Psoas muscle (tissue), 8 donors: ENCODE data around the gene IBA57. TPM values are rescaled to one million over a fixed set of nuclear protein-coding genes. Genes with fewer than 3 reads are reported as not detected.

Experiments used
- ATAC-seq, 4 donors: fragments of 200-7000 bp; cut with Tn5 transposase; one replicate each; pipeline ENCODE4 v1.9.1; 2020; ENCODE audit warnings: moderate library complexity in 3 of 4, mild to moderate bottlenecking in 2 of 4
- DNase-seq, 2 donors: peaks; one replicate each; pipeline ENCODE4 v3.0.0-alpha.2; 2020
- H3K27ac ChIP-seq: fragments of 200-600 bp; one replicate; pipeline ENCODE4 v1.8.0; 2022
- H3K27me3 ChIP-seq, 3 donors: fragments of 200-600 bp in 1 of 3; one replicate each; pipeline versions ENCODE4 v1.6.1 to v1.8.0; 2013 to 2022; ENCODE audit warnings: low read length in 2 of 3, mild to moderate bottlenecking in 2 of 3, moderate library complexity in 1 of 3; ENCODE audit not compliant: insufficient read depth in 3 of 3
- H3K36me3 ChIP-seq, 2 donors: fragments of 200-600 bp in 1 of 2; one replicate each; pipeline versions ENCODE4 v1.6.1 to v1.8.0; 2013 to 2022; ENCODE audit warnings: low read depth in 1 of 2, mild to moderate bottlenecking in 1 of 2, moderate library complexity in 1 of 2; ENCODE audit not compliant: insufficient read depth in 1 of 2
- H3K4me1 ChIP-seq: fragments of 200-600 bp; one replicate; pipeline ENCODE4 v1.8.0; 2022
- H3K4me3 ChIP-seq: fragments of 200-600 bp; one replicate; pipeline ENCODE4 v1.8.0; 2022; ENCODE audit warnings: mild to moderate bottlenecking
- H3K9me3 ChIP-seq: fragments of 200-600 bp; one replicate; pipeline ENCODE4 v1.8.0; 2022
- CTCF ChIP-seq: fragments of 200-600 bp; IDR thresholded peaks from one replicate; pipeline ENCODE4 v1.8.0; 2022; ENCODE audit warnings: antibody characterized with exemption
- WGBS, 3 donors: extraction: QIAGEN DNeasy Blood & Tissue Kit; methylation state at CpG; one replicate each; pipeline versions ENCODE4 v1.1.6 to v1.1.7; 2013; 5-methylcytosine and 5-hydroxymethylcytosine counted together
- intact Hi-C, 2 donors: fragments of 100-400 bp; cut with DNase I; formaldehyde crosslinking; loops; one replicate each; pipeline versions ENCODE4 v1.11.0 to v1.14.2; 2022
- polyA plus RNA-seq, 3 donors: library from polyadenylated mRNA; stranded (reverse); fragments of 200-250 nt; gene quantifications; one replicate each; pipeline ENCODE4 v1.2.3, GENCODE V29; 2013
- total RNA-seq, 4 donors: library from RNA; stranded (reverse); fragmentation: NEBNext Ultra II Directional in 2 of 4; extraction: Animal tissue kit (Norgen Biotek cat#: 25700) in 2 of 4; gene quantifications; one replicate each; pipeline versions ENCODE4 v1.2.1 to v1.2.4, GENCODE V29; 2021 to 2023
- donor health status: healthy with polysubstance abuse.
- donor health status: DM: no; HTN: no; CAD: no; lungs with moderate emphysema.
- donor health status: Bipolar disorder and iron deficiency.
- donor health status: healthy.
- donor health status: DM: yes; HTN: yes; CAD: no.
- donor health status: DM: no; HTN: no; CAD: no.
- donor health status: DM: no; HTN: no; CAD: no.
- donor health status: DM: yes; HTN: yes; CAD: no.

IBA57 gene
- total and polyA plus RNA-seq, 7 donors: 7.7 to 26.2 (median 15.1) TPM

- DNase-seq (no peak), ATAC-seq (no peak)
- Histone ChIP-seq H3K9me3 (no peaks in the 10 kb centered on the region), H3K36me3 (no peaks in the 10 kb centered on the region), H3K4me1 (peaks cover 23% of the 10 kb centered on the region), H3K27ac (no peak overlapping the region), H3K27me3 (no peaks in the 10 kb centered on the region), H3K4me3 (no peak overlapping the region)
- no peak for TF ChIP-seq CTCF
- intact Hi-C loops: no loop called here
- WGBS, 3 donors: 77 to 82% (median 80%) methylated on average over 14 of the region's 14 CpGs
These were observed 24.6 kb downstream of the IBA57 start for GRCh38 chr1:228190182-228190581.

- H3K36me3 ChIP-seq: no peaks in the 10 kb centered on the region
- H3K4me1 ChIP-seq: peaks cover 23% of the 10 kb centered on the region
- DNase-seq (no peak), ATAC-seq (no peak)
- TF ChIP-seq CTCF: no peak
- no peak overlapping the region for H3K4me3 ChIP-seq
- 90 to 95% (median 93%) methylated on average over 5 of the region's 5 CpGs for WGBS, 3 donors
- no peaks in the 10 kb centered on the region for H3K9me3 ChIP-seq
- peak overlapping the region; percentile 91 for H3K27ac ChIP-seq
- no peaks in the 10 kb centered on the region for H3K27me3 ChIP-seq
- intact Hi-C loops: no loop called here
These were observed 25.2 kb downstream of the IBA57 start for GRCh38 chr1:228190778-228191177.

- intact Hi-C loops: no loop called here
- DNase-seq: no peak
- WGBS, 3 donors: 72 to 85% (median 80%) methylated on average over 3 of the region's 3 CpGs
- H3K9me3 ChIP-seq: peaks cover 7% of the 10 kb centered on the region
- ATAC-seq: no peak
- no peaks in the 10 kb centered on the region for H3K27me3 ChIP-seq
- no peak overlapping the region for H3K4me3 ChIP-seq
- TF ChIP-seq CTCF: no peak
- peaks cover 36% of the 10 kb centered on the region for H3K4me1 ChIP-seq
- no peak overlapping the region for H3K27ac ChIP-seq
- no peaks in the 10 kb centered on the region for H3K36me3 ChIP-seq
These were observed 28.8 kb downstream of the IBA57 start for GRCh38 chr1:228194436-228194835.

GRCh38 chr1:228194921-228195812, 29.6 kb downstream of the IBA57 start:
- Histone ChIP-seq H3K27ac (no peak overlapping the region), H3K27me3 (no peaks in the 10 kb centered on the region), H3K4me1 (peaks cover 36% of the 10 kb centered on the region), H3K36me3 (no peaks in the 10 kb centered on the region), H3K4me3 (no peak overlapping the region), H3K9me3 (peaks cover 13% of the 10 kb centered on the region)
- intact Hi-C loops: no loop called here
- TF ChIP-seq CTCF: no peak
- no peak for DNase-seq
- no peak for ATAC-seq
- WGBS, 3 donors: 85 to 97% (median 92%) methylated on average over 8 of the region's 8 CpGs
